HG02973 (cell line): Measurements from ENCODE around the gene IRF2BPL.

Source experiments
- ATAC-seq: cut with Tn5 transposase; IDR thresholded peaks from one replicate; pipeline ENCODE4 v1.9.1; 2021; ENCODE audit warnings: moderate library complexity; ENCODE audit not compliant: unreplicated experiment

The IRF2BPL gene

DNA sequence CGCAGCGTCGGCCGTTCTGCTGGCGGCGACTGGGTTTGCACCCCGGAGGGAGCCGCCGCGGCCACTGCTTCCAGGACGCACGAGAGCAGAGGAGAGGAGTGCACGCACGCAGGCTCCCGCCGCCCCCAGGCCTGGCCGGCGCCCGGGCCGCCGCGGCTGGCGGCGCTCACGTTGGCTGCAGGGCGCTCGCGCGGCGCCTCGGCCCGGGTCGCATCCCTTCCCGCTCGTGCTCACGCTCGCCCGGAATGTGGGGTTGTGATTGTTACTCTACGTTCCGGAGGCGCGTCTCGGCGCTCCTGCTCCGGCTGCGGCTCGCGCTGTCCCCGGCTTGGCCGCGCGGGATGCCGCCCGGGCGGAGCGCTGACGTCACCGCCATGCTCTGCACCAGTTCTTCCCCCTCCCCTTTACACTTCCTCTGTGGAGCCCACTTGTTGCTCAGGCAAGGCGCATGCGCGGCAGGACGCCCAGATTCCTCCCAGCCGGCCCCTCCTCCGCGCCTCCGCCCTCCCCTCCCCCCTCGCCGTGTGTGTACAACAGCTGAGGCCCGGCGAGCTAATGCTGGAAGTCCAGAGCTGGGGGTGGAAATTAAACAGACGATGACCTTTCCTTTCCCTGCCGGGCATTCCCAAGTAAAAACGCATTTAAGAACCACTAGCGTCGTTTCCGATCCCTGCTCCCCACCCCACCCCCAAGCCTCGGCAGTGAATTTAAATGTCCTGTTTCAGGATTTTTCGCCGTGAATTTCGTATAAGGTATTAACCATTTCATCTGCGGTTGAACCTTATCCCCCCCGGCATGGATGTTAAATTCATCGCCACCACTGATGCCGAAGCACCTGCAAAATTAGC, at the start of gene IRF2BPL:
Gene IRF2BPL, minus strand, starts transcription at position 325 of the 848 bp plus-strand sequence. CDS start 916 bp downstream, outside the sequence.
- peak; percentile 68 for ATAC-seq

DNA sequence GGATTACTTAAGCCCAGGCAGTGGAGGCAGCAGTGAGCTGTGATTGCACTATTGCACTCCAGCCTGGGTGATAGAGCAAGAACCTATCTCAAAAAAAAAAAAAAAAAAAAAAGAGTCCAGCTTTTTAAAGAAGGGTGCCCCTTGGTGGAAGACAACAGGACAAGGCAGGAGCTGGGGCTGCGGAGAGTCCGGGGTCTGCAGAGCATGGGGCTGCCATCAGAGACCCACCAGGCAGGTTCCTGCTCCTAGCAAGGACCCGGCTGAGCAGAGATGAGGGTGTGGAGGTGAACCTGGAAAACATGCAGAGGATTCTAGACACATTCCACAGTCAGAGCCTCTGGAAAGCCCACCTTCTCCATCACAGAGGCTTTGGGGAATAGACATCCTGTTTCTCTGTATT, 48.5 kb upstream of the IRF2BPL start:
- ATAC-seq: no peak

- ATAC-seq: no peak
These were observed 47.7 kb upstream of the IRF2BPL start for GRCh38 chr14:77076113-77076631.

- ATAC-seq: no peak
These were observed 46.5 kb upstream of the IRF2BPL start for GRCh38 chr14:77074969-77075368.

GRCh38 chr14:77071938-77072388, 43.5 kb upstream of the IRF2BPL start:
- ATAC-seq: no peak

- no peak for ATAC-seq
These were observed 41.0 kb upstream of the IRF2BPL start for GRCh38 chr14:77069551-77069950.

DNA sequence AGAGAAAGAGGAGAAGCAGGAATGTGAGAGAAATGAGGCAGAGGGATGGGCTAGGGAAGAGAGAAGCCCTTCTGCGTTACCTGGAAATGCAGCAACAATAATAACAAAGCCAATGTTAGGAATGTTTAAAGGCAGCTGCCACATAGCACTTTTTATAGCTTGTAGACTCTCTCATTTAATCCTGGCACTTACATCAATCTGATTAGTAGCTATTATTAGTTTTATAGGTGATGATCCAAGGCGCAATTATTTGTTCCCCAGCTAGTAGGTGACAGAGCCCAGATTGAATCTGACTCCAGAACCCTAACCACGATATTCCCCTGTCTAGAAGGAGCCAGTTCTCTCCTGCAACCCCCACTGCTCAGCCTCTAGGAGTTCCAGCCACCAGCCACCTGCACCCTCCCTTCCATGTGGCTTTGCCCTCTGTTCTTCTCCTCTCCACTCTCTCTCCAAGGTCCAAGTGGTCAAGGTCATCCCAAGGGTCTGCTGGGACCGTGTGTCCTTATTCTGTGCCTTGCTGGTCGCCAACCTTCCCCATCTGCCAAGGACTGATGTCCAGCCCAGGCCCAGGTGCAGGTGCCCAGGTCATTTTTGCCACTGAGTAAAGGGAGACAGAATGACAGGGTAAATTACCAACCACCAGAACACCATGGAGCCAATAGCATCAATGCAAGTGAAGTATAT, 40.2 kb upstream of the IRF2BPL start:
- ATAC-seq: no peak

GRCh38 chr14:77067632-77068516, 39.4 kb upstream of the IRF2BPL start:
- no peak for ATAC-seq

DNA sequence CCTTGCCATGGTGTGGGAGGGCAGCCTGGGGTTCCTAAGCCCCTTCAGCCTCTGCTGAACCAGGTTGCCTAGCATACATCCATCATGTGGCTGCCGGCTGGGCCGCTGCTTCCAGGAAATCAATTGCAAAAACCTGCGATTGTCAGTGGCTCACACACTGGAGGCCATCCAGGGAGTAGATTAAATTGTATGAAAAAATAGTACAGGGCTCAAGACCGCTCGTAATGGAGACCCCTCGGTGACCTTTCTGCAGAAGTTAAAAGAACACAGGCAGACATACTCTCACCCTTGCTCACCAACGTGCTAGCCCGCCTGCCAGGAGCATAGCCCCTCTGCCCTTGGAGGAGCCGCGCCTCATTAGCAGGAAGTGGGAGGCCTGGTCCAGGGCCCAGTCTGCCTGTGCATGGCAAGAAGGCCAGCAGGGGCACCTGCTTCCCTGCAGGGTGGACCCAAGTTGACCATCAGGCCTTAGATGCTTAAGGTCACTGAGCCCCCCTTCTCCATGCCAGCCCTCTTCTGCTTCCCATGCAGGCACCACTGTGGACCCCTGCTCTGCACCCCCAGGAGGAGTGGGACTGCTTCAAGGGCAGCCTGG, 38.2 kb upstream of the IRF2BPL start:
- no peak for ATAC-seq

DNA sequence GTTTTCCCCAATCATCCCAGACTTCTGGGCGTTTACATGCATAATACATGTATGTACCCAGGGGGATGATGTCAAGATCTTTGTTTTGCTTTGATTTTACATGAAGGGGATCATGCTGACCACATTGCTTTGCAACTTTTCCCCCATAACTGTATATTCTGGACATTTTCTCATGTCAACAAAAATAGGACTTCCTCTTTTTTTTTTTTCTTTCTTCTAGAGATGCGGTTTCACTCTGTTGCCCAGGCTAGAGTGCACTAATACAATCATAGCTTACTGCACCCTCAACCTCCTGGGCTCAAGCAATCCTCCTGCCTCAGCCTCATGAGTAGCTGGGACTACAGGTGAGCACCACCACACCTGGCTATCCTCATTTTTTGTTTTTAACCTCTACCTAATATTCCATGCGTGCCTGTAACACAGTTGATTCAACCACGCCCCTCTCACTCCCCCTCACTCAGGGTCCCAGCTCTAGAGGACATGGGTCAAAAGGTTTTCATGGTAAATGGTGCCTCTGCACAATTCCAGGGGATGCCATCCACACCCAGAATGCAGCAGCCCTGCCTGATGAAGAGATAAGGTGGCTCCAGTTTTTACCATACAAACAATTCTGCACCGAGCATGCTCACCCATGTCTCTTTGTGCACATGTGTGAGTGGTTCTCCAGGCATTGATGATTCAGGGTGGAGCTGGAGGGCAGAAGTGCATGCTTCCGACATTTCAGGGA, 37.5 kb upstream of the IRF2BPL start:
- no peak for ATAC-seq

- no peak for ATAC-seq
These were observed 36.1 kb upstream of the IRF2BPL start for GRCh38 chr14:77064521-77065178.

GRCh38 chr14:77063571-77064171, 35.2 kb upstream of the IRF2BPL start:
- ATAC-seq: no peak

- no peak for ATAC-seq
These were observed 33.8 kb upstream of the IRF2BPL start for GRCh38 chr14:77062261-77062660.

GRCh38 chr14:77061630-77062257, 33.2 kb upstream of the IRF2BPL start:
- ATAC-seq: no peak

GRCh38 chr14:77059276-77059915, 30.9 kb upstream of the IRF2BPL start:
- no peak for ATAC-seq

GRCh38 chr14:77058785-77059184, 30.3 kb upstream of the IRF2BPL start:
- no peak for ATAC-seq

GRCh38 chr14:77058117-77058516, 29.6 kb upstream of the IRF2BPL start:
- no peak for ATAC-seq

DNA sequence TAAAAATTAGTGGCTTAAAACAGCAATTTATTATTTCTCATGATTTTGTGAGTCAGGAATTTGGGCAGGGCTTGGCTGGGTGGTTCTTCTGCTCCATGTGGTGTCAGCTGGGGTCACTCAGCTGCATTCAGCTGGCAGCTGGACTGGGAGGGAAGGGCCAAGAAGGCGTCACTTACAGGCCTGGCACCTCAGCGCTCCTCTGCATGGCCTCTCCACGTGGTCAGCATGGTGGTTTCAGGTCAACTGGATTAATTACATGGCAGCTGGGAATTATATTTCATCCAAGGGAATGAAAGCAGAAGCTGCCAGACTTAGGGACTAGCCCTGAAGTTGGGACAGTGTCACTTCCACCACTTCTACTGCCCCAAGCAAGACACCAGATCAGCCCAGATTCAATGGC, 27.5 kb upstream of the IRF2BPL start:
- ATAC-seq: no peak
